PC-9 (cell line): ENCODE measurements around the gene ZNF648.

ENCODE experiments used
- EZH2 ChIP-seq: fragments of 200-600 bp; sonication (generic); IDR thresholded peaks from 2 replicates; pipeline ENCODE4 v1.8.0; 2017; ENCODE audit warnings: antibody characterized with exemption, low read depth
- TF ChIP-seq, protein P1 (sequence below): fragments of 200-600 bp; sonication (generic); conservative IDR thresholded peaks from 2 replicates; pipeline ENCODE4 v1.6.1; 2017; ENCODE audit warnings: mixed run types, antibody characterized with exemption, mild to moderate bottlenecking, moderate library complexity

DNA sequence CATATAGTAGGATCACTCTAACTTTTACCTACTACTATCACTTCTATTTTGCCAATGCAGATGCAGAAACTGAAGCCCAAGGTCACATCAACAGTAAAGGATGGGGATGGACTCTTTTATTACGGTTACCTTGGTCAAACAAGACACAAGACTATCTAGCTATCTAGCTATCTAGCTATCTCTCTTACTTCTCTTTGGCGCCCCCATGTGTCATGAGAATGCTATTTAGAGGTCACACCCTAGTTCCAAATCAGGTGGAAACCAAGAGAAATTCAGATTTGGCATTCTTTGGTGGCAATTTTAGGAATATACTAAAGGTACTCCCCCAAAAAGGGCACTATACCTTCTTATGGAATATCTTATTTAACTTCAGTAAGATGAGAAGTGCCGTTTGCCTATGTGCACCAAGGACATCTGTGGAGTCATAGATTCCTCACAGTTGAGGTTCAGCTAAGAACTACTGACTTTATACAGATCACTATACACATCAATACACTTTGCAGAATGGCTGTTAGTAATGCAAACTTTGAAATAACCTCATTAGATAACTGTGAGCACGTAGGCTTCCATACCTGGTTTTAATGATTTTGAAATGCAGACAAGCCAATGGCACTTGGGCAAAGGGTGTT is 6.7 kb downstream of the ZNF648 start:
- TF ChIP-seq, protein P1, sequence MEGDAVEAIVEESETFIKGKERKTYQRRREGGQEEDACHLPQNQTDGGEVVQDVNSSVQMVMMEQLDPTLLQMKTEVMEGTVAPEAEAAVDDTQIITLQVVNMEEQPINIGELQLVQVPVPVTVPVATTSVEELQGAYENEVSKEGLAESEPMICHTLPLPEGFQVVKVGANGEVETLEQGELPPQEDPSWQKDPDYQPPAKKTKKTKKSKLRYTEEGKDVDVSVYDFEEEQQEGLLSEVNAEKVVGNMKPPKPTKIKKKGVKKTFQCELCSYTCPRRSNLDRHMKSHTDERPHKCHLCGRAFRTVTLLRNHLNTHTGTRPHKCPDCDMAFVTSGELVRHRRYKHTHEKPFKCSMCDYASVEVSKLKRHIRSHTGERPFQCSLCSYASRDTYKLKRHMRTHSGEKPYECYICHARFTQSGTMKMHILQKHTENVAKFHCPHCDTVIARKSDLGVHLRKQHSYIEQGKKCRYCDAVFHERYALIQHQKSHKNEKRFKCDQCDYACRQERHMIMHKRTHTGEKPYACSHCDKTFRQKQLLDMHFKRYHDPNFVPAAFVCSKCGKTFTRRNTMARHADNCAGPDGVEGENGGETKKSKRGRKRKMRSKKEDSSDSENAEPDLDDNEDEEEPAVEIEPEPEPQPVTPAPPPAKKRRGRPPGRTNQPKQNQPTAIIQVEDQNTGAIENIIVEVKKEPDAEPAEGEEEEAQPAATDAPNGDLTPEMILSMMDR = peak; percentile 65
- TF ChIP-seq EZH2 = no peak
